ENCODE results near the gene AMER2.
A peak's percentile ranks its signal among the peaks of the same experiment; 100 is the strongest.

Gene AMER2

GRCh38 chr13:25181597-25181996 is 9.5 kb upstream of the AMER2 start:
- no peak overlapping the region for H3K9ac ChIP-seq (ENCODE audit: insufficient read length, low read depth)
- H3K4me3 ChIP-seq (ENCODE audit: insufficient read length, low read depth) = no peak overlapping the region

GRCh38 chr13:25180775-25181537 is 8.9 kb upstream of the AMER2 start:
- Histone ChIP-seq H3K36me3 (ENCODE audit: insufficient read depth, insufficient read length, low read length) (no peaks in the 10 kb centered on the region), H3K9ac (ENCODE audit: insufficient read length, low read depth) (no peak overlapping the region), H3K9me3 (ENCODE audit: insufficient read depth, low read length) (peaks cover 8% of the 10 kb centered on the region; the same call in 1 of the 2 replicates), H3K27me3 (ENCODE audit: insufficient read depth, insufficient read length) (no peaks in the 10 kb centered on the region), H3K4me1 (ENCODE audit: insufficient read depth, insufficient read length) (no peaks in the 10 kb centered on the region), H3K4me3 (ENCODE audit: insufficient read length, low read depth) (no peak overlapping the region)
- no peak for DNase-seq (ENCODE audit: low read depth, low spot score)
- TF ChIP-seq ZNF274 (IDR thresholded peaks at IDR 0.05; ENCODE audit: low read depth, low read length) (no peak), YY1 (IDR thresholded peaks at IDR 0.05; ENCODE audit: insufficient read depth, insufficient read length) (no peak), SUZ12 (IDR thresholded peaks at IDR 0.05; ENCODE audit: extremely low read depth, insufficient read depth, insufficient read length) (no peak)

More at GRCh38 chr13:25181597-25181996, 9.5 kb upstream of the AMER2 start:
- DNase-seq (ENCODE audit: low read depth, low spot score) = no peak
- Histone ChIP-seq H3K27me3 (ENCODE audit: insufficient read depth, insufficient read length) (no peaks in the 10 kb centered on the region), H3K9me3 (ENCODE audit: insufficient read depth, low read length) (peaks cover 8% of the 10 kb centered on the region; the same call in 1 of the 2 replicates), H3K4me1 (ENCODE audit: insufficient read depth, insufficient read length) (no peaks in the 10 kb centered on the region), H3K36me3 (ENCODE audit: insufficient read depth, insufficient read length, low read length) (no peaks in the 10 kb centered on the region)
- TF ChIP-seq ZNF274 (IDR thresholded peaks at IDR 0.05; ENCODE audit: low read depth, low read length) (no peak), YY1 (IDR thresholded peaks at IDR 0.05; ENCODE audit: insufficient read depth, insufficient read length) (no peak), SUZ12 (IDR thresholded peaks at IDR 0.05; ENCODE audit: extremely low read depth, insufficient read depth, insufficient read length) (no peak)

GRCh38 chr13:25179832-25180774 is 8.0 kb upstream of the AMER2 start:
- Histone ChIP-seq H3K36me3 (ENCODE audit: insufficient read depth, insufficient read length, low read length) (no peaks in the 10 kb centered on the region), H3K27me3 (ENCODE audit: insufficient read depth, insufficient read length) (no peaks in the 10 kb centered on the region), H3K4me3 (ENCODE audit: insufficient read length, low read depth) (no peak overlapping the region), H3K9me3 (ENCODE audit: insufficient read depth, low read length) (peaks cover 8% of the 10 kb centered on the region; the same call in 1 of the 2 replicates), H3K4me1 (ENCODE audit: insufficient read depth, insufficient read length) (no peaks in the 10 kb centered on the region), H3K9ac (ENCODE audit: insufficient read length, low read depth) (no peak overlapping the region)
- no peak for DNase-seq (ENCODE audit: low read depth, low spot score)
- no peak for TF ChIP-seq YY1 (IDR thresholded peaks at IDR 0.05; ENCODE audit: insufficient read depth, insufficient read length)
- no peak for TF ChIP-seq ZNF274 (IDR thresholded peaks at IDR 0.05; ENCODE audit: low read depth, low read length)
- no peak for TF ChIP-seq SUZ12 (IDR thresholded peaks at IDR 0.05; ENCODE audit: extremely low read depth, insufficient read depth, insufficient read length)

- Histone ChIP-seq H3K36me3 (ENCODE audit: insufficient read depth, insufficient read length, low read length) (no peaks in the 10 kb centered on the region), H3K9ac (ENCODE audit: insufficient read length, low read depth) (no peak overlapping the region), H3K9me3 (ENCODE audit: insufficient read depth, low read length) (peaks cover 8% of the 10 kb centered on the region; the same call in 1 of the 2 replicates), H3K27me3 (ENCODE audit: insufficient read depth, insufficient read length) (no peaks in the 10 kb centered on the region), H3K4me3 (ENCODE audit: insufficient read length, low read depth) (no peak overlapping the region), H3K4me1 (ENCODE audit: insufficient read depth, insufficient read length) (no peaks in the 10 kb centered on the region)
- no peak for DNase-seq (ENCODE audit: low read depth, low spot score)
- no peak for TF ChIP-seq YY1 (IDR thresholded peaks at IDR 0.05; ENCODE audit: insufficient read depth, insufficient read length)
- TF ChIP-seq SUZ12 (IDR thresholded peaks at IDR 0.05; ENCODE audit: extremely low read depth, insufficient read depth, insufficient read length) = no peak
- TF ChIP-seq ZNF274 (IDR thresholded peaks at IDR 0.05; ENCODE audit: low read depth, low read length) = no peak
These were observed 6.9 kb upstream of the AMER2 start for GRCh38 chr13:25179011-25179410.

GRCh38 chr13:25178070-25178469 is 6.0 kb upstream of the AMER2 start:
- Histone ChIP-seq H3K9ac (ENCODE audit: insufficient read length, low read depth) (no peak overlapping the region), H3K9me3 (ENCODE audit: insufficient read depth, low read length) (peaks cover 8% of the 10 kb centered on the region; the same call in 1 of the 2 replicates), H3K4me1 (ENCODE audit: insufficient read depth, insufficient read length) (no peaks in the 10 kb centered on the region), H3K36me3 (ENCODE audit: insufficient read depth, insufficient read length, low read length) (no peaks in the 10 kb centered on the region), H3K27me3 (ENCODE audit: insufficient read depth, insufficient read length) (peaks cover 2% of the 10 kb centered on the region), H3K4me3 (ENCODE audit: insufficient read length, low read depth) (no peak overlapping the region)
- DNase-seq (ENCODE audit: low read depth, low spot score) = no peak
- TF ChIP-seq ZNF274 (IDR thresholded peaks at IDR 0.05; ENCODE audit: low read depth, low read length) (peak; percentile 61; the same call in 1 of the 2 replicates), SUZ12 (IDR thresholded peaks at IDR 0.05; ENCODE audit: extremely low read depth, insufficient read depth, insufficient read length) (no peak), YY1 (IDR thresholded peaks at IDR 0.05; ENCODE audit: insufficient read depth, insufficient read length) (no peak)

- TF ChIP-seq SUZ12 (IDR thresholded peaks at IDR 0.05; ENCODE audit: extremely low read depth, insufficient read depth, insufficient read length) = no peak
- no peak for TF ChIP-seq YY1 (IDR thresholded peaks at IDR 0.05; ENCODE audit: insufficient read depth, insufficient read length)
- no peak for TF ChIP-seq ZNF274 (IDR thresholded peaks at IDR 0.05; ENCODE audit: low read depth, low read length)
- H3K27me3 ChIP-seq (ENCODE audit: insufficient read depth, insufficient read length) = peaks cover 4% of the 10 kb centered on the region
- H3K4me3 ChIP-seq (ENCODE audit: insufficient read length, low read depth) = no peak overlapping the region
These were observed 5.5 kb upstream of the AMER2 start for GRCh38 chr13:25177636-25178035.

More at GRCh38 chr13:25177636-25178035, 5.5 kb upstream of the AMER2 start:
- Histone ChIP-seq H3K36me3 (ENCODE audit: insufficient read depth, insufficient read length, low read length) (no peaks in the 10 kb centered on the region), H3K9ac (ENCODE audit: insufficient read length, low read depth) (no peak overlapping the region), H3K4me1 (ENCODE audit: insufficient read depth, insufficient read length) (no peaks in the 10 kb centered on the region), H3K9me3 (ENCODE audit: insufficient read depth, low read length) (peaks cover 8% of the 10 kb centered on the region; the same call in 1 of the 2 replicates)
- DNase-seq (ENCODE audit: low read depth, low spot score) = no peak
